Brain microvascular endothelial cell (primary cell): ENCODE results near the gene SYT2.

Source experiments
- DNase-seq: peaks from one replicate; pipeline ENCODE4 v3.0.0-alpha.2; 2020
- H3K27ac ChIP-seq: fragments of 250-450 bp; sonication (Bioruptor Pico); 2 replicates; pipeline ENCODE4 v1.5.1; 2020; ENCODE audit warnings: mild to moderate bottlenecking, moderate library complexity
- H3K27me3 ChIP-seq: fragments of 250-450 bp; sonication (Bioruptor Pico); replicated peaks from 2 replicates; pipeline ENCODE4 v1.5.1; 2020; ENCODE audit warnings: mild to moderate bottlenecking
- H3K36me3 ChIP-seq: fragments of 250-450 bp; sonication (Bioruptor Pico); replicated peaks from 2 replicates; pipeline ENCODE4 v1.5.1; 2020; ENCODE audit warnings: mild to moderate bottlenecking
- H3K4me3 ChIP-seq: 2 replicates; pipeline ENCODE4 v1.5.1; 2011; ENCODE audit warnings: low read depth, mild to moderate bottlenecking, control low read depth, low read length, moderate library complexity
- CTCF ChIP-seq: IDR thresholded peaks from 2 replicates; pipeline ENCODE4 v1.5.1; 2011; ENCODE audit warnings: low read depth, mild to moderate bottlenecking, moderate library complexity, low read length, control low read depth, inconsistent platforms; ENCODE audit errors: missing control alignments
- in situ Hi-C: cut with HindIII; loops from 2 replicates; pipeline ENCODE4 v1.10.0; 2017; ENCODE audit warnings: low sequenced_read_pairs, low pct_ligation_motif_present

SYT2 gene

GRCh38 chr1:202685641-202686040 lies 24.6 kb downstream of the SYT2 start:
- in situ Hi-C loops, result no loop called here
- no peak overlapping the region for H3K4me3 ChIP-seq
- TF ChIP-seq CTCF, result no peak
- DNase-seq, result no peak
- no peak overlapping the region for H3K27ac ChIP-seq
- H3K36me3 ChIP-seq, result no peaks in the 10 kb centered on the region
- peaks cover 29% of the 10 kb centered on the region for H3K27me3 ChIP-seq

GRCh38 chr1:202684716-202685115 lies 25.5 kb downstream of the SYT2 start:
- Histone ChIP-seq H3K36me3 (no peaks in the 10 kb centered on the region), H3K4me3 (no peak overlapping the region), H3K27me3 (peaks cover 30% of the 10 kb centered on the region), H3K27ac (no peak overlapping the region)
- no peak for DNase-seq
- in situ Hi-C loops, result no loop called here
- no peak for TF ChIP-seq CTCF

- no peaks in the 10 kb centered on the region for H3K36me3 ChIP-seq
- no peak for TF ChIP-seq CTCF
- in situ Hi-C loops, result no loop called here
- H3K27me3 ChIP-seq, result peaks cover 18% of the 10 kb centered on the region
- DNase-seq, result no peak
- no peak overlapping the region for H3K4me3 ChIP-seq
- H3K27ac ChIP-seq, result no peak overlapping the region
Measured at GRCh38 chr1:202683029-202683428, 27.2 kb downstream of the SYT2 start.

GRCh38 chr1:202682477-202682876 lies 27.8 kb downstream of the SYT2 start:
- no peak for TF ChIP-seq CTCF
- in situ Hi-C loops, result no loop called here
- Histone ChIP-seq H3K27me3 (peaks cover 15% of the 10 kb centered on the region), H3K36me3 (no peaks in the 10 kb centered on the region), H3K4me3 (no peak overlapping the region), H3K27ac (no peak overlapping the region)
- DNase-seq, result no peak

- H3K27ac ChIP-seq, result no peak overlapping the region
- peaks cover 13% of the 10 kb centered on the region for H3K27me3 ChIP-seq
- H3K36me3 ChIP-seq, result no peaks in the 10 kb centered on the region
- no peak overlapping the region for H3K4me3 ChIP-seq
- TF ChIP-seq CTCF, result no peak
- in situ Hi-C loops, result no loop called here
- DNase-seq, result no peak
Measured at GRCh38 chr1:202681736-202682420, 28.4 kb downstream of the SYT2 start.

GRCh38 chr1:202680586-202681352 lies 29.5 kb downstream of the SYT2 start:
- H3K4me3 ChIP-seq, result no peak overlapping the region
- in situ Hi-C loops, result no loop called here
- no peak for TF ChIP-seq CTCF
- DNase-seq, result no peak
- H3K36me3 ChIP-seq, result no peaks in the 10 kb centered on the region
- peaks cover 13% of the 10 kb centered on the region for H3K27me3 ChIP-seq
- no peak overlapping the region for H3K27ac ChIP-seq
